Measurements from ENCODE around the gene RAMACL.
A peak's percentile ranks its signal among the peaks of the same experiment; 100 is the strongest.

The RAMACL gene

GRCh38 chr6:166629628-166630027, 43.1 kb upstream of the RAMACL start:
- peak overlapping the region; percentile 24 to 88 (median 50) for H3K4me3 Mint-ChIP-seq
- H3K27ac Mint-ChIP-seq, result no peak overlapping the region
- no peaks in the 10 kb centered on the region for H3K36me3 Mint-ChIP-seq (ENCODE audit: low read depth)
- peaks cover 66% of the 10 kb centered on the region for H3K27me3 Mint-ChIP-seq (ENCODE audit: low read depth)
- H3K9me3 Mint-ChIP-seq, result peaks cover 3% of the 10 kb centered on the region
- peaks cover 26% of the 10 kb centered on the region for H3K4me1 Mint-ChIP-seq
- TF ChIP-seq CTCF (IDR thresholded peaks at IDR 0.05; ENCODE audit: unreplicated experiment in 3 of 3), result no peak

GRCh38 chr6:166627875-166628801, 41.7 kb upstream of the RAMACL start:
- no peaks in the 10 kb centered on the region for H3K36me3 Mint-ChIP-seq (ENCODE audit: low read depth)
- peaks cover 70% of the 10 kb centered on the region for H3K27me3 Mint-ChIP-seq (ENCODE audit: low read depth)
- TF ChIP-seq CTCF (IDR thresholded peaks at IDR 0.05; ENCODE audit: unreplicated experiment in 3 of 3), result no peak
- peak overlapping the region; percentile 85 to 92 (median 88) for H3K4me3 Mint-ChIP-seq
- peaks cover 3% of the 10 kb centered on the region for H3K9me3 Mint-ChIP-seq
- peaks cover 21% of the 10 kb centered on the region for H3K4me1 Mint-ChIP-seq
- peak overlapping the region; percentile 73 to 98 (median 97) for H3K27ac Mint-ChIP-seq

GRCh38 chr6:166627033-166627874, 40.8 kb upstream of the RAMACL start, which contains the start of gene RPS6KA2:
Gene RPS6KA2, minus strand, starts transcription at chr6:166627251. Its CDS starts 232 bp downstream, at chr6:166627019.
- Mint-ChIP-seq H3K4me3 (peak within 1 kb of the TSS; percentile 86 to 92 (median 88)), H3K9me3 (peaks cover 3% of the 10 kb centered on the region)
- TF ChIP-seq CTCF (IDR thresholded peaks at IDR 0.05; ENCODE audit: unreplicated experiment in 3 of 3), result no peak

GRCh38 chr6:166626177-166627032, 39.9 kb upstream of the RAMACL start:
- peak overlapping the region in 2 of 3 experiments; percentile 0 to 9 for H3K27ac Mint-ChIP-seq
- H3K9me3 Mint-ChIP-seq, result no peaks in the 10 kb centered on the region
- H3K36me3 Mint-ChIP-seq (ENCODE audit: low read depth), result no peaks in the 10 kb centered on the region
- H3K4me1 Mint-ChIP-seq, result peaks cover 21% of the 10 kb centered on the region
- H3K4me3 Mint-ChIP-seq, result peak overlapping the region; percentile 86 to 91 (median 86)
- no peak for TF ChIP-seq CTCF (IDR thresholded peaks at IDR 0.05; ENCODE audit: unreplicated experiment in 3 of 3)
- peaks cover 71% of the 10 kb centered on the region for H3K27me3 Mint-ChIP-seq (ENCODE audit: low read depth)

More at GRCh38 chr6:166627033-166627874, 40.8 kb upstream of the RAMACL start, which contains the start of gene RPS6KA2:
- peaks cover 71% of the 10 kb centered on the region for H3K27me3 Mint-ChIP-seq (ENCODE audit: low read depth)
- no peaks in the 10 kb centered on the region for H3K36me3 Mint-ChIP-seq (ENCODE audit: low read depth)
- peak within 1 kb of the TSS; percentile 73 to 98 (median 97) for H3K27ac Mint-ChIP-seq
- peaks cover 21% of the 10 kb centered on the region for H3K4me1 Mint-ChIP-seq

- Mint-ChIP-seq H3K4me1 (peaks cover 25% of the 10 kb centered on the region), H3K9me3 (no peaks in the 10 kb centered on the region), H3K27ac (no peak overlapping the region), H3K4me3 (peak overlapping the region; percentile 86 to 91 (median 86)), H3K27me3 (ENCODE audit: low read depth) (peaks cover 61% of the 10 kb centered on the region), H3K36me3 (ENCODE audit: low read depth) (no peaks in the 10 kb centered on the region)
- TF ChIP-seq CTCF (IDR thresholded peaks at IDR 0.05; ENCODE audit: unreplicated experiment in 3 of 3), result no peak
These were observed 38.9 kb upstream of the RAMACL start for GRCh38 chr6:166625356-166625755.
